PC-9 (cell line): ENCODE results near the gene AIFM1. TPM values are rescaled to one million over a fixed set of nuclear protein-coding genes. Genes with fewer than 3 reads are reported as not detected.
A peak's percentile ranks its signal among the peaks of the same experiment; 100 is the strongest.

ENCODE experiments used
- BruUV-seq: library from RNA; stranded (reverse); fragments of 400-500 nt; replicated peaks from 2 replicates; lab custom pipeline; 2021; lab: Mats Ljungman, UMichigan
- CTCF ChIA-PET: fragments of 300-600 bp; sonication (Branson Sonifier 250); formaldehyde crosslinking; loops from one replicate; lab custom pipeline; 2022; ENCODE audit warnings: antibody characterized with exemption; lab: Charles Lee
- POLR2A ChIA-PET: fragments of 300-600 bp; sonication (Branson Sonifier 250); formaldehyde crosslinking; loops from one replicate; lab custom pipeline; 2022; ENCODE audit warnings: antibody characterized with exemption; ENCODE audit not compliant: unreplicated experiment; lab: Charles Lee
- DNase-seq, 2 experiments: peaks; one replicate each; pipeline versions ENCODE4 v3.0.0 to v3.0.0-alpha.2; 2015 to 2022; ENCODE audit warnings: mixed read lengths in 1 of 2
- H2AFZ ChIP-seq: fragments of 200-600 bp; sonication (generic); 2 replicates; pipeline ENCODE4 v1.8.1; 2017; ENCODE audit warnings: antibody characterized with exemption
- H3F3A ChIP-seq: fragments of 200-600 bp; sonication (generic); 2 replicates; pipeline ENCODE4 v1.8.1; 2017; ENCODE audit warnings: antibody characterized with exemption, mild to moderate bottlenecking, low read depth; ENCODE audit not compliant: insufficient read depth
- H3K27ac ChIP-seq: fragments of 200-600 bp; sonication (generic); 2 replicates; pipeline ENCODE4 v1.6.1; 2016; ENCODE audit warnings: mixed run types
- H3K27me3 ChIP-seq: fragments of 200-600 bp; sonication (generic); 2 replicates; pipeline ENCODE4 v1.6.1; 2016; ENCODE audit warnings: low read depth, mixed run types; ENCODE audit not compliant: insufficient read depth
- H3K36me3 ChIP-seq: fragments of 200-600 bp; sonication (generic); 2 replicates; pipeline ENCODE4 v1.6.1; 2016; ENCODE audit warnings: low read depth, mixed run types
- H3K4me1 ChIP-seq: fragments of 200-600 bp; sonication (generic); replicated peaks from 2 replicates; pipeline ENCODE4 v1.6.1; 2016; ENCODE audit warnings: mixed run types; ENCODE audit not compliant: insufficient read depth
- H3K4me2 ChIP-seq: fragments of 200-600 bp; sonication (generic); 2 replicates; pipeline ENCODE4 v1.6.1; 2017; ENCODE audit warnings: mixed run types
- H3K4me3 ChIP-seq: fragments of 200-600 bp; sonication (generic); 2 replicates; pipeline ENCODE4 v1.6.1; 2016; ENCODE audit warnings: mixed run types
- H3K79me2 ChIP-seq: fragments of 200-600 bp; sonication (generic); 2 replicates; pipeline ENCODE4 v1.6.1; 2017; ENCODE audit warnings: low read depth, mixed run types
- H3K9me2 ChIP-seq: fragments of 200-600 bp; sonication (generic); 2 replicates; pipeline ENCODE4 v1.8.1; 2017; ENCODE audit warnings: mild to moderate bottlenecking; ENCODE audit not compliant: insufficient read depth
- H3K9me3 ChIP-seq: fragments of 200-600 bp; sonication (generic); 2 replicates; pipeline ENCODE4 v1.8.1; 2016; ENCODE audit warnings: low read depth; ENCODE audit not compliant: insufficient read depth
- H4K20me1 ChIP-seq: fragments of 200-600 bp; sonication (generic); 2 replicates; pipeline ENCODE4 v1.8.1; 2017; ENCODE audit not compliant: insufficient read depth
- CTCF ChIP-seq: fragments of 200-600 bp; sonication (generic); conservative IDR thresholded peaks from 2 replicates; pipeline ENCODE4 v1.6.1; 2017; ENCODE audit warnings: mixed run types, antibody characterized with exemption, mild to moderate bottlenecking, moderate library complexity
- EZH2 ChIP-seq: fragments of 200-600 bp; sonication (generic); IDR thresholded peaks from 2 replicates; pipeline ENCODE4 v1.8.0; 2017; ENCODE audit warnings: antibody characterized with exemption, low read depth
- intact Hi-C: fragments of 100-400 bp; cut with micrococcal nuclease; formaldehyde crosslinking; loops from one replicate; pipeline ENCODE4 v1.10.0; 2022; ENCODE audit not compliant: unreplicated experiment
- total RNA-seq: library from RNA; stranded (reverse); gene quantifications from 2 replicates; pipeline ENCODE4 v1.2.3, GENCODE V29; 2021

AIFM1 gene
- total RNA-seq, 1 experiment from 2014 or later = 83.3 TPM

- H2AFZ ChIP-seq = no peak overlapping the region
- peaks cover 26% of the 10 kb centered on the region for H3F3A ChIP-seq
- BruUV-seq = no TSS peak
- peaks cover 4% of the 10 kb centered on the region for H3K4me1 ChIP-seq
- H3K4me2 ChIP-seq = no peak overlapping the region
- intact Hi-C loops = no loop called here
- CTCF ChIA-PET = no interaction called here
- H3K9me2 ChIP-seq = no peaks in the 10 kb centered on the region
- H3K36me3 ChIP-seq = 0 out of 2 replicates have a peak, but pooled peaks cover 7% of the 10 kb centered on the region
- H4K20me1 ChIP-seq = peaks cover 10% of the 10 kb centered on the region
- POLR2A ChIA-PET = no interaction called here
- no peaks in the 10 kb centered on the region for H3K9me3 ChIP-seq
- TF ChIP-seq CTCF = no peak
- no peak for TF ChIP-seq EZH2
- H3K4me3 ChIP-seq = no peak overlapping the region
- no peak for DNase-seq
- H3K27ac ChIP-seq = no peak overlapping the region
- peaks cover 34% of the 10 kb centered on the region for H3K79me2 ChIP-seq
- H3K27me3 ChIP-seq = no peaks in the 10 kb centered on the region
Observed at GRCh38 chrX:130084631-130085237, 80.9 kb downstream of the AIFM1 start.

DNA sequence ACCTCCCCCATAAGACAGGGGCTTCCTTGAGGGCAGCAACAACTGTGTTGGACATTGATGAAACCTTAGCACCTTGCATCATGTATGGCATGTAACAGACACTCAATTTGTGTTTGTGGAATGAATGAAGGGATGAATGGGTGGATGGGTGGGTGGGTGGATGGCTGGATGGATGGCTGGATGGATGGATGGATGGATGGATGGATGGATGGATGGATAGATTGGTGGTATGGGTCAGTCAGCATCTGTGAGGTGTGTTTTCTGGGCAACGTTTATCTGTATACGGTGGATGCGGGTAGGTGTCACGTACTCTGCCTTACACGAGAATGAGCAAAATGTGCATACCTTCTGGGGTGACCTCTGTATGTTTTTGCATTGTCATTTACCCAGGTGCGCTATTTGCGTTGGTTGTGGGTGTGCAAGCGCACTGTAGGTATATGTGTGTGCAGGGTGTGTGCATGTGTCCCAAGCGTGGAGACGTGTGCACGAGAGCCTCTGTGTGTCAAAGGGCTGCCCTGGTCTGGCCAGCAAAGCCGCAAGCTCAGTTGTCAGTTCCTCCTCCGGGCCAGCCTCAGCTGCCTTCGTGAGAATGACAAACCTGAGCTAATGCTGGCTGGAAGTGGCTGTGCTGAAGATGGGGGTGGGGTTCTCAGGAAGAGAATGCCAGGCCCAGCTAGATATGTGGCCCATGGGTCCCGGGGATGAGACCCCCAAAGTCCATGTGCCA is 81.8 kb downstream of the AIFM1 start:
- Histone ChIP-seq H2AFZ (no peak overlapping the region), H3K4me1 (peaks cover 4% of the 10 kb centered on the region), H3K9me2 (no peaks in the 10 kb centered on the region), H3F3A (peaks cover 20% of the 10 kb centered on the region), H3K36me3 (0 out of 2 replicates have a peak, but pooled peaks cover 7% of the 10 kb centered on the region), H3K4me3 (no peak overlapping the region), H3K9me3 (no peaks in the 10 kb centered on the region), H3K27ac (no peak overlapping the region), H3K4me2 (peak overlapping the region; percentile 16; the same call in 1 of the 2 replicates), H3K79me2 (peaks cover 30% of the 10 kb centered on the region), H4K20me1 (peaks cover 12% of the 10 kb centered on the region), H3K27me3 (no peaks in the 10 kb centered on the region)
- BruUV-seq = no TSS peak
- ChIA-PET CTCF (no interaction called here), POLR2A (no interaction called here)
- no peak for DNase-seq
- TF ChIP-seq EZH2 (no peak), CTCF (no peak)
- intact Hi-C loops = no loop called here

- Histone ChIP-seq H3K4me3 (no peak overlapping the region), H3K9me2 (no peaks in the 10 kb centered on the region), H3K9me3 (no peaks in the 10 kb centered on the region), H3F3A (peaks cover 20% of the 10 kb centered on the region), H3K79me2 (peaks cover 23% of the 10 kb centered on the region), H2AFZ (no peak overlapping the region), H3K27me3 (no peaks in the 10 kb centered on the region), H4K20me1 (peaks cover 7% of the 10 kb centered on the region), H3K4me1 (peaks cover 4% of the 10 kb centered on the region), H3K27ac (no peak overlapping the region), H3K36me3 (0 out of 2 replicates have a peak, but pooled peaks cover 7% of the 10 kb centered on the region), H3K4me2 (peak overlapping the region; percentile 16; the same call in 1 of the 2 replicates)
- POLR2A ChIA-PET = no interaction called here
- no TSS peak for BruUV-seq
- intact Hi-C loops = no loop called here
- no peak for TF ChIP-seq CTCF
- DNase-seq = no peak
- CTCF ChIA-PET = no interaction called here
Observed at GRCh38 chrX:130083107-130083490, 82.5 kb downstream of the AIFM1 start.
